HCEC 1CT (cell line): Measurements from ENCODE around the gene ABI3BP.

Experiments used
- DNase-seq: peaks from one replicate; pipeline ENCODE4 v3.0.0-alpha.2; 2017

ABI3BP gene

GRCh38 chr3:100941451-100941850, 51.8 kb downstream of the ABI3BP start:
- DNase-seq = no peak

DNA sequence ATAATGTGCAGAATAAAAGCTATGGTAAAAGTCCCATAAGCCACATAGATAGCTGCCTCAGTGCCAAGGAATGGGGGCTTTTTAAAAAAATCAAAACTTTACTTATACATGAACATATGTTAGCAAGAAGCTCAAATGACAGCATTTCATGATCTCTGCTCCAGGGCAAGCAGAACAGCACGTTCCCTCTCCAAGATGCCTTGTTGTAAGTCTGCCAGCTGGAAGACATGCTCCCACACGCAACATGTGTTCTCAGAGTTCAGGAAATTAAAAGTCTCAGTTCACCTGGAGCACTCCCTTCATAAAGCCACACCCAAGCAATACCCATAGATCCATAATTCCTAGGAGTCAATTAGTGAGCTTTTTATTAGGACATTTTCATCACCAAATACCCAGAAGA, 52.2 kb downstream of the ABI3BP start:
- no peak for DNase-seq

DNA sequence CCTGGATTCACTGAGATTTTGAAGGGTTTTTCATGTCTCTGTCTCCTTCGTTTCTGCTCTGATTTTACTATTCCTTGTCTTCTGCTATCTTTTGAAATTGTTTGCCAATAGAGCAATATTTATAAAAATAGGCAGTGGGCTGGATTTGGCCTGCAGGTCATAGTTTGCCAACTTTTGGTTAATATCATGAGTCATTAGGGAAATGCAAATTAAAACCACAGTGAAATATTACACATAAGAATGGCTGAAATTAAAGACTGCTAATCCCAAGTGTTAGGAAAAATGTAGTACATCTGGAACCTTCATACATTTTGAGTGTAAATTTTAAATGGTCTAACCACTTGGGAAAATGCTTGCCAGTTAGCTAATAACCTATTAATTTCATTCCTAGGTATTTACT, 56.3 kb downstream of the ABI3BP start:
- DNase-seq = peak; percentile 13

DNA sequence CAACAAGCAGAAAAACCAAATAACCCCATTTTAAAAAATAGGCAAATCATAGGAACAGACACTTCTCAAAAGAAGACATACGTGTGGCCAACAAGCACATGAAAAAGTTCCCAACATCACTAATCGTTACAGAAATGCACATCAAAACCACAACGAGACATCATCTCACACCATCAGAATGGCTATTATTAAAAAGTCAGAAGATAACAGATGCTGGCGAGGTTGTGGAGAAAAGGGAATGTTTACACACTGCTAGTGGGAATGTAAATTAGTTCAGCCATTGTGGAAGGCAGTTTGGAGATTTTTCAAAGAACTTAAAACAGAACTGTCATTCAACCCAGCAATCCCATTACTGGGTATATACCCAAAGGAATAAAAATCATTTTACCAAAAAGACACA, 60.7 kb downstream of the ABI3BP start:
- DNase-seq = no peak

DNA sequence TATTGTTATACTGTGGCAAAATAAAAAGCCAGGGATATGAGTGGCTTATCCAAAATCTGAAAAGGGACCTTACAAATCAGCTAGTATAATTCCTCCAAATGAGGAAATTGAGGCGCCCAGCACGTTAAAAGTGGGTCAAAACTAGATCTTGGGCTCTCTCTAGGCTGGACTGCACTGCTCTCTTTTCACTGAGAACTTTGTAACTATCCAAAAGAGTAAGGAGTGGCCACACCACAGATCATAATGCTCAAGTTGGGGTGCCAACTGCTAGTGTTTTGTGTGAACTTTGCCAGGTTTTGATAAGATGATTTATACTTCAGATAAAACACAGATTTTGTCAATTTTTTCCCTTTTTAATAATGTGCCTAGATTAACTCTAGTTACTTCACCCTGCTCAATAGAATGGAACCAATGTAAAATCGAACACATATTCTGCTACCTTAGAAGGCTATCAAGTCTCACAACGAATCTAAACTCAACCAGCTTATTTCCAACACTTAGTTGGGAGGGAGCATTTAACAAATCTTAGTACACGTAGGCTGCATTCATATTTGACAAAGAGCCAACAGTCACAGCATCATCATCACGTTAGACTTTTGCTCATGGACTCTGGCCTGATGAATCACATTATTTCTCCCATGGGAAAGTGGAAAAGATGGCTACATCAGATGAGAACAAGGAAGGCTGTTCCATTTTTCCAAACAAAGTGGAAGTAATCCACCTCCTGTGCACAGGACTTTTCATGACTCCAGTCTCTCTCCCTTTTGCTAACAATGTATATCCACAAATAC, 64.4 kb downstream of the ABI3BP start:
- DNase-seq = peak; percentile 72

DNA sequence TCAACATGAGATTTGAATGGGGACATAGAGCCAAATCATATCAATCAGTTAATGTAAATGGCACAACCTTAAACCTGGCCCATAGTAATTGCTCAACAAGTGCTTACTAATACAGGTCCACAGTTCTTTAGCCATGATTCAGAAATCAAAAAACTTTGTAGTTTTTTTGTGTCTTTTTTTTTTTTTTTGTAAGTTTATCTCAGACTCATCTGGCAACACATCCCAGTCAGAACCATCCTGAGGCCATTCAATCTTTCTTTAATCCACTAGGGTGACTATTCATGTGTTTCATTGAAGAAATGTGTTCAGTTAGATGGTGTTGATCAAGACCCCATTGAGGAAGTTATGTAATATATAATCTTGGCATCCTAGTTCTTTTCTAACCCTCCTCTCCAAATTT, 65.4 kb downstream of the ABI3BP start:
- peak; percentile 19 for DNase-seq

GRCh38 chr3:100915706-100916495, 77.3 kb downstream of the ABI3BP start:
- DNase-seq = no peak

GRCh38 chr3:100913870-100914648, 79.2 kb downstream of the ABI3BP start:
- no peak for DNase-seq

DNA sequence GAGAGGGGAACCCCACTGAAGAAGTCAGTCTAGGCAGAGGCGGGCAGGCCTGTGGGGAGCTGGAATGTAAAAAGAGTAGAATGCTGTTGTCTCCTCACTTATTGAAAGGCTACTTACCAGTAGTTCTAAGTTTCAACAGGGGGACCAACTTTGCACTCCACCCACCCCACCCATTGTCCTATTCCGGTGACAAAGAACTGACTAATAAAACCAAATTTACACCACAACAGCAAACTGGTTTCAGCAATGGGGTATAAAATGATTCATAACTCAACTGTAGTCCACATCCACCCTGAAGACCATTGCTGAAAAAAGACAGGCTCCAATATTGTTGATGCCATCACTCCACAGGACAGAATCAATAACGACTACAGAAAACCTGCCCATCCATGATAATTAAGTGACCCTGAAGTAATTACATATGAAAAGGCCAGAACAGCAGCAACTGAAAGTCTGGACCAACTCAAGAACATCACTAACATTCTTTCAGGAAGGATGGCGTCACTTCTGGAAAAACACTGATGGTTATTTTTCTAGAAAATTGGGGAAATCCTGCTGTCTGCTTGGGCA, 80.2 kb downstream of the ABI3BP start:
- no peak for DNase-seq

DNA sequence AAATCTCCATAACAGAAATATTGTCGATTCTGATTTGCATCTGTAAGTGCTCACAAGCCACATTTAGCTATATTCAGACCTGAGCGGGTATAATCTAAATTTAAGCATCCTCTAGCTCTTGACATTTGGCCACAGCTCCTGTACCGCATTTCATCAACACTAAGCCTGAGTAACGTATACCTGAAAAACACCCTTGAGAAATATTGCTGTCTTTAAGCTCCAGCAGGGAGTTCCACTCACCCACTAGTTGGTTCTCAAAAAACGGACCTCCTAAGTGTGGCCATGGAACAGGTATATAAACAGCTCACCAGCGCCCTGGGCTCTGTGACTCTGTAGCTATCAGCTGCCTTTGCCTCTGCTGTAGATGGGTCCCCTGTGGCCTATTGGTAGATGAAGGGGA, 80.7 kb downstream of the ABI3BP start:
- DNase-seq = no peak

DNA sequence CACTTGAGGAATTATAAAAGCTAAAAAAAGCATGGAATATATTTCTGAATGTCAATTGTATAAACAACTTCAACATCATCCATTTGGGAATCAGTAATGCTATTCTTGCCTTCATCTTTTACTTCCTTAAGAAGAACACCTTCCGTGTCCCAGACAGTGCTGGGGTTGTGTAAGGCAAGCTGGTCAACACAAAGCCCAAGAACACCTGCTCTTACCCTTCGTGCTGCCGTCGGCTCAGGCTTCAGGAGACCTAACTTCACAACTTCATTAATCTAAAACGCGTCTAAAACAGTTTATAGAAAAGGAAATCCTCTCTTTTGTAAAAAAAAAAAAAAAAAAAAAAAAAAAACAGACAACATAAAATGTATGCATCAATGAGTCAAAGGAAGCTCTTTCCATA, 81.3 kb downstream of the ABI3BP start:
- DNase-seq = no peak

- no peak for DNase-seq
These were observed 82.2 kb downstream of the ABI3BP start for GRCh38 chr3:100910986-100911385.

DNA sequence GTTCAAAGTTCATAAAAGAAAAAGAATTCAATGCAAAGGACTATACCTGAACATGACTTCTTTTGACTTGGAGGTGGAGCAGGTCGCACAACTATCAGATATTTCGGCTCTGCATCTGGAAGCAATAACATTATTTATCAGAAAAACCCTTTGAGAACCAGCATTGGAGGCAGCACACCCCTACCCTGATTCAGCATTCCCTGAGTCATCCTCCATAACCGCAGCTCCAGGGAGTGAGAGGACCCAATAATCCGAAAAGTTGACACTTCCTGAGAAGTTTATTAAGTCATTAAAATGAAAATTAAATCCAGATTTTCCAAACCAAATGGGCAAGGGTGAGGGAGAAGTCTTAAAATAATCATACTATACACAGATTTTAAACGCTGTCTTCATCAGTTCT, 90.6 kb downstream of the ABI3BP start:
- peak; percentile 67 for DNase-seq

GRCh38 chr3:100900671-100901335, 92.4 kb downstream of the ABI3BP start:
- peak; percentile 62 for DNase-seq

DNA sequence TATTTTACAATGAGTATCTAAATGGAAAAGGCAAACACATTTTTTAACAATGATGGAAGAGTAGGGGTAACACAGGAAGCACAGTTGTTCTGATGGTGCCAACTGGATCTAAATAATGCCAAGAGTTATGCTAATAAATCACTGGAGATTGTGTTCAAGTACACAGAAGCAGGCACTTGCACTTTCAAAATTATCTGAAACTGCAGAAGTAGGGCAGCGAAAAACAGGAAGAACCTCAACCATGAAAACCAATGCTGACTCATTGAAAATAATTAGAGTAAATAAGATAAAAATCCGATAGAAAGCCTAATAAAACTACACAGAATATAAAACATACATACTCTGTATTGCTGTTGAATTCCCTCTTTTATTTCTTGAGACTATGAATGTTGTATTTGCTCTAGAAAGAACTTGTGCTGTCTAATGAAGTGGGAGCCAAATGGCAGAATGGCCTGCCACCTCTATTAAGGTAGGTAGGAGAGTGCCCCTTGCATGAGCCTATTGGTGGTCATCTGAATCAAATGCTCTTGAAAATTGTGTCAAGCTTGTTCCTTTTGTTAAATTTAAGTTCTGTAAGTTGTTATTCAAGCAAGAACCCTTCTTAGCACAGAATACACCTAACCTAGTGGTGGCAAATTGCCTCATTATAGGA, 93.7 kb downstream of the ABI3BP start:
- no peak for DNase-seq

DNA sequence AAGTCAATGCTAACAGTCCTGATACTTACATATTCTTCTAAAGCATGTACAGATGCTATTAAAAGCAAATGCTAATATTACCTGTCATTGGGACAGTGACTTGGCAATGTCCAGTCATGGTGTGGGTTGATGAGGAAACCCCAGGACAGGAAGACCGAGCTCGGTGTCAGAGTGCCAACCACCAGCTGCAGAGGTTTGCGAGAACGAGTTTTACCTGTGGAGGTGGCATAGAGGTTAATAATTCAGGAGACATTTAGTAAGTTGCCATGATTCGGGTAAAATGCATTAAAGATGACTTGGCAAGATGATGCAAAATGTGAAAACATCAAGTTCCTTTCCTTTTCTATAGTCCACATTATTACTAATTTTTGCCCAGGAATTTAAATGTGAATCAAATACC, 94.5 kb downstream of the ABI3BP start:
- DNase-seq = no peak

GRCh38 chr3:100896994-100897393, 96.2 kb downstream of the ABI3BP start:
- DNase-seq = no peak

- peak; percentile 51 for DNase-seq
These were observed 99.6 kb downstream of the ABI3BP start for GRCh38 chr3:100893590-100893989.

GRCh38 chr3:100893108-100893507, 100.1 kb downstream of the ABI3BP start:
- DNase-seq = no peak

GRCh38 chr3:100891827-100892226, 101.4 kb downstream of the ABI3BP start:
- no peak for DNase-seq

DNA sequence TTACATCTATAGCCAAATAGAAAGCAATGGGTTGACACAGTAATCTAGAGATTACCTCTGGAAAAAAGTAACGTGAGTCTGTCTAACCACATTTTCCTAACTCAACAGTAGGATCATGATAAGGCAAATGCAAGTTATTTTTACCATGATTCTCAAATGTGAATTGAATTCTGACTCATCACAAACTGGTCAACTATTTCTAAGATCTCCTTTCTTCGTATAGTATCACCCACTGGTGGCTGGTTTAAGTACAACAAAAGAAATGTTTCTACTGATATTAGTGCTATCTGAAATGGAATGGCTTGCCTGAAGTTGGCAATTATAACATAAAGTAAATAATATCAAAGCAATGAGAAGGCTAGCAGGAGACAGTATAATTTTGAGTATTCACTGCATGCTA, 102.2 kb downstream of the ABI3BP start:
- DNase-seq = peak; percentile 65

- DNase-seq = no peak
These were observed 104.3 kb downstream of the ABI3BP start for GRCh38 chr3:100888881-100889280.
